Naive B cell (primary cell): ENCODE results near the gene PTK6. TPM values are rescaled to one million over a fixed set of nuclear protein-coding genes. Genes with fewer than 3 reads are reported as not detected.

Source experiments
- ATAC-seq, 2 donors: fragments of 150-1000 bp; cut with Tn5 transposase; 2 replicates each; pipeline ENCODE4 v1.10.0; 2021; ENCODE audit warnings: low read depth in 2 of 2, mild to moderate bottlenecking in 2 of 2, moderate library complexity in 2 of 2
- DNase-seq: peaks from one replicate; pipeline ENCODE4 v3.0.0; 2022
- H3K27ac Mint-ChIP-seq, 6 donors: one replicate each; pipeline ENCODE4 v1.8.0; 2020 to 2022; ENCODE audit warnings: mild to moderate bottlenecking in 6 of 6, mixed read lengths in 6 of 6, moderate library complexity in 5 of 6, inconsistent platforms in 2 of 6
- H3K27me3 Mint-ChIP-seq, 3 donors: one replicate each; pipeline ENCODE4 v1.8.0; 2021 to 2022; ENCODE audit warnings: mixed read lengths in 3 of 3, mild to moderate bottlenecking in 1 of 3
- H3K36me3 Mint-ChIP-seq, 2 donors: one replicate each; pipeline ENCODE4 v1.8.0; 2020 to 2022; ENCODE audit warnings: mixed read lengths in 2 of 2, inconsistent platforms in 1 of 2, mild to moderate bottlenecking in 1 of 2
- H3K4me1 Mint-ChIP-seq, 3 donors: one replicate each; pipeline ENCODE4 v1.8.0; 2020 to 2022; ENCODE audit warnings: mixed read lengths in 3 of 3, inconsistent platforms in 1 of 3, mild to moderate bottlenecking in 1 of 3, moderate library complexity in 1 of 3
- H3K4me3 Mint-ChIP-seq, 8 donors: one replicate each; pipeline ENCODE4 v1.8.0; 2020 to 2022; ENCODE audit warnings: mild to moderate bottlenecking in 8 of 8, mixed read lengths in 8 of 8, moderate library complexity in 8 of 8, inconsistent platforms in 2 of 8
- H3K9me3 Mint-ChIP-seq, 7 donors: one replicate each; pipeline ENCODE4 v1.8.0; 2020 to 2022; ENCODE audit warnings: mixed read lengths in 7 of 7, mild to moderate bottlenecking in 5 of 7, inconsistent platforms in 2 of 7, moderate library complexity in 1 of 7
- polyA plus RNA-seq, 6 donors: library from polyadenylated mRNA; unstranded; fragments of 300-500 nt; fragmentation: Illumina TruSeq; gene quantifications; one replicate each; pipeline ENCODE4 v1.2.3, GENCODE V29; 2021; ENCODE audit warnings: low read depth in 6 of 6

Gene PTK6
- polyA plus RNA-seq, 6 donors from 2014 or later = 0.10 to 1.3 (median 0.51) TPM

GRCh38 chr20:63505723-63506122 lies 31.5 kb downstream of the PTK6 start:
- H3K9me3 Mint-ChIP-seq = peaks cover 4 to 17% (median 8%) of the 10 kb centered on the region in 7 donors
- ATAC-seq = no peak
- H3K4me1 Mint-ChIP-seq = peaks cover 0 to 4% (median 0%) of the 10 kb centered on the region in 3 donors
- H3K36me3 Mint-ChIP-seq = peaks cover 0 to 8% of the 10 kb centered on the region in 2 donors
- H3K4me3 Mint-ChIP-seq = no peak overlapping the region
- DNase-seq = no peak
- no peak overlapping the region for H3K27ac Mint-ChIP-seq
- peaks cover 23 to 48% (median 29%) of the 10 kb centered on the region in 3 donors for H3K27me3 Mint-ChIP-seq

GRCh38 chr20:63505281-63505680 lies 31.9 kb downstream of the PTK6 start:
- peaks cover 0 to 4% (median 0%) of the 10 kb centered on the region in 3 donors for H3K4me1 Mint-ChIP-seq
- no peak overlapping the region for H3K27ac Mint-ChIP-seq
- H3K36me3 Mint-ChIP-seq = peaks cover 0 to 8% of the 10 kb centered on the region in 2 donors
- H3K27me3 Mint-ChIP-seq = peaks cover 23 to 47% (median 29%) of the 10 kb centered on the region in 3 donors
- DNase-seq (no peak), ATAC-seq (no peak)
- H3K4me3 Mint-ChIP-seq = no peak overlapping the region
- peaks cover 4 to 17% (median 8%) of the 10 kb centered on the region in 7 donors for H3K9me3 Mint-ChIP-seq

GRCh38 chr20:63504642-63505041 lies 32.5 kb downstream of the PTK6 start:
- Mint-ChIP-seq H3K27ac (no peak overlapping the region), H3K36me3 (peaks cover 0 to 8% of the 10 kb centered on the region in 2 donors)
- ATAC-seq = no peak

DNA sequence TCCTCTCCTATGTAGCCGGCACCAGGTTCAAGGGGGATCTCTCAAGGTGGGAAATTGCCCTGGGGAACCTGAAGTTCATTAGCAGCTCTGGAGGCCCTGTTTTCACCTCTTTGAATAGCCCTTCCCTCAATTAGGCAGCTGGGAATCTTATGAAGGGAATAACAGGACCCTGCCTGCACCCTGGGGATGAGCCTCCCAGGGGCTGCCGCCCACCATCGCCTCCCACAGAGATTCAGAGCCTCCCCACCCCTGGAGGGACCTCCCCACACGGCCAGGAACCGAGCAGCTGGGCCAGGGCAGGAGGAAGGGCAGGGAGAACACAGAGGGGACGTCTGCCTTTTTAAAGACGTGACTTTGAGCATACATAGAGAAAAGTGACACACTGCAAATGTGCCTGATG lies 33.7 kb downstream of the PTK6 start:
- peaks cover 0 to 4% (median 0%) of the 10 kb centered on the region in 3 donors for H3K4me1 Mint-ChIP-seq
- H3K4me3 Mint-ChIP-seq = peak overlapping the region in 1 of 8 donors; percentile 35
- no peak overlapping the region for H3K27ac Mint-ChIP-seq
- peaks cover 0 to 8% of the 10 kb centered on the region in 2 donors for H3K36me3 Mint-ChIP-seq
- ATAC-seq (no peak), DNase-seq (no peak)
- H3K9me3 Mint-ChIP-seq = peaks cover 4 to 17% (median 8%) of the 10 kb centered on the region in 7 donors
- H3K27me3 Mint-ChIP-seq = peaks cover 16 to 33% (median 19%) of the 10 kb centered on the region in 3 donors

More at GRCh38 chr20:63504642-63505041, 32.5 kb downstream of the PTK6 start:
- Mint-ChIP-seq H3K9me3 (peaks cover 4 to 17% (median 8%) of the 10 kb centered on the region in 7 donors), H3K4me3 (no peak overlapping the region), H3K4me1 (peaks cover 0 to 4% (median 0%) of the 10 kb centered on the region in 3 donors), H3K27me3 (peaks cover 23 to 41% (median 26%) of the 10 kb centered on the region in 3 donors)
- DNase-seq = no peak

DNA sequence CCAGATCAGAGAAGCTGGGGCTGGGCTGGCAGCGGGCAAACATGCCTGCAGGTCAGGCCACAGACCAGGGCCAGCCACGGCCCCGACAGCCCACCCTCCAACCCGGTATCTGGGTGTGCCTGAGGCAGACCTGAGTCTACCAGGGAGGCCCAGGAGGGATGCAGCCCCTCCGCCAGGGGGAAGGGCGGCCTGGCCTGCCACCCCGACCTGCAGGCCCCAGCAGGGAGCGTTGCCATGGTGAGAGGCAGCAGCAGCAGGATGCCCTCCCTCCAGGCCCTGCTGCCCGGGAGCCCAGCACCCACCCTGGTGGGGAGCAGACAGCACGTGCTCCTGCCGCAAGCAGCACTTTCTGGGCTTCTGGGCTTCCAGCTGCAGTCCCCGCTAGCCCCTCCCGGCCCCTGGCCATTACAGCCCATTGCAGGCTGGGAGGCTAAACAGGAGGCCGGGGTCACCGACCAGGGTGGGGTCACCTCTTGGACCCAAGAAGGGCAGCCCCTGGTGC lies 34.5 kb downstream of the PTK6 start:
- Mint-ChIP-seq H3K4me1 (peaks cover 0 to 5% (median 4%) of the 10 kb centered on the region in 3 donors), H3K4me3 (no peak overlapping the region), H3K27ac (no peak overlapping the region)

GRCh38 chr20:63501818-63502670 lies 35.1 kb downstream of the PTK6 start:
- peaks cover 4 to 17% (median 8%) of the 10 kb centered on the region in 7 donors for H3K9me3 Mint-ChIP-seq
- H3K4me3 Mint-ChIP-seq = no peak overlapping the region
- no peak for DNase-seq
- peaks cover 0 to 8% (median 4%) of the 10 kb centered on the region in 3 donors for H3K4me1 Mint-ChIP-seq
- H3K36me3 Mint-ChIP-seq = peaks cover 0 to 8% of the 10 kb centered on the region in 2 donors
- H3K27ac Mint-ChIP-seq = no peak overlapping the region
- peaks cover 8 to 33% (median 16%) of the 10 kb centered on the region in 3 donors for H3K27me3 Mint-ChIP-seq
- no peak for ATAC-seq

More for the DNA sequence above, 34.5 kb downstream of the PTK6 start:
- ATAC-seq (no peak), DNase-seq (no peak)
- peaks cover 9 to 27% (median 15%) of the 10 kb centered on the region in 3 donors for H3K27me3 Mint-ChIP-seq
- H3K9me3 Mint-ChIP-seq = peaks cover 4 to 17% (median 8%) of the 10 kb centered on the region in 7 donors
- H3K36me3 Mint-ChIP-seq = peaks cover 0 to 8% of the 10 kb centered on the region in 2 donors

- ATAC-seq (no peak), DNase-seq (no peak)
- no peak overlapping the region for H3K27ac Mint-ChIP-seq
- peak overlapping the region in 6 of 8 donors; percentile 13 to 75 (median 59) for H3K4me3 Mint-ChIP-seq
- peaks cover 0 to 8% of the 10 kb centered on the region in 2 donors for H3K36me3 Mint-ChIP-seq
- peaks cover 4 to 17% (median 8%) of the 10 kb centered on the region in 7 donors for H3K9me3 Mint-ChIP-seq
- peaks cover 3 to 8% (median 6%) of the 10 kb centered on the region in 3 donors for H3K4me1 Mint-ChIP-seq
- H3K27me3 Mint-ChIP-seq = peaks cover 8 to 35% (median 18%) of the 10 kb centered on the region in 3 donors
Observed at GRCh38 chr20:63500902-63501817, 36.0 kb downstream of the PTK6 start.

DNA sequence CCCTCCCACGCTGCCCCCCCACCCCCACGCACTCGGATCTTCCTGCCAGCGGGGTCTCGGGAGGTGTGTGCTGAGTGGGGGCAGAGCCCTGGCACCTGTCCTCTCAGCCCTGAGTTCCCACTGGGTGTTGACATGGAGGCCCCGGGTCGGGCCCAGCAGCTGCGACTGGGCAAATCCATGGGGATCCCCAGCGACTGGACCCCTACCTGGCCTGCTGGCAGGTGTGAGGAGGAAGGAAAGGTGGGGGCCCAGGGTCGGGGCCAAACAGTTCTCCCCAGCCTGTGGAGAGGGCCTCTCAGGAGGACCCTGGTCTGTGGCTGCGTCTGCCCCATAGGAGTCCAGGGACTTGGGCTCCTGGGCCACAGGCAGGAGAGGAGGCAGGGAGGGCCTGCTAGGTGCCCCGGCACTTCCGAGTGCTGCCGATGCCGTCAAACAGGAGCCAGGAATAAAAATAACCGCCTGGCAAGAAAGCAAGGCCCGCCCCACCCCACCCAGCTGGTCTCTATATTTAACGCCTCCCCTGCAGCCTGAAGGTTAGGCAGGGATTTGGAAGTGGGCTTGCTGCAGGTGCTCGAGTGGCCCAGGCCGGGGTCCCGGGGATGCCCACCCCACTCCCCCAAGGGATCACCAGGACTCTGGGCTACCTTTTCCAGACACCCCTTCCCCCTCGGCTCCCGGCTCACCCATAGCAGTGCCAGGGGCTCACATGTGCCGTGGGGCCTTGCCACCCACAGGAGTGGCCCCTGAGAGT lies 36.9 kb downstream of the PTK6 start:
- H3K9me3 Mint-ChIP-seq = peaks cover 4 to 13% (median 7%) of the 10 kb centered on the region in 7 donors
- H3K4me3 Mint-ChIP-seq = peak overlapping the region in 6 of 8 donors; percentile 36 to 75 (median 60)
- no peak for DNase-seq
- H3K4me1 Mint-ChIP-seq = peaks cover 6 to 8% (median 7%) of the 10 kb centered on the region in 3 donors
- no peak for ATAC-seq
- peaks cover 7 to 33% (median 18%) of the 10 kb centered on the region in 3 donors for H3K27me3 Mint-ChIP-seq
- no peak overlapping the region for H3K27ac Mint-ChIP-seq
- peaks cover 0 to 7% of the 10 kb centered on the region in 2 donors for H3K36me3 Mint-ChIP-seq

DNA sequence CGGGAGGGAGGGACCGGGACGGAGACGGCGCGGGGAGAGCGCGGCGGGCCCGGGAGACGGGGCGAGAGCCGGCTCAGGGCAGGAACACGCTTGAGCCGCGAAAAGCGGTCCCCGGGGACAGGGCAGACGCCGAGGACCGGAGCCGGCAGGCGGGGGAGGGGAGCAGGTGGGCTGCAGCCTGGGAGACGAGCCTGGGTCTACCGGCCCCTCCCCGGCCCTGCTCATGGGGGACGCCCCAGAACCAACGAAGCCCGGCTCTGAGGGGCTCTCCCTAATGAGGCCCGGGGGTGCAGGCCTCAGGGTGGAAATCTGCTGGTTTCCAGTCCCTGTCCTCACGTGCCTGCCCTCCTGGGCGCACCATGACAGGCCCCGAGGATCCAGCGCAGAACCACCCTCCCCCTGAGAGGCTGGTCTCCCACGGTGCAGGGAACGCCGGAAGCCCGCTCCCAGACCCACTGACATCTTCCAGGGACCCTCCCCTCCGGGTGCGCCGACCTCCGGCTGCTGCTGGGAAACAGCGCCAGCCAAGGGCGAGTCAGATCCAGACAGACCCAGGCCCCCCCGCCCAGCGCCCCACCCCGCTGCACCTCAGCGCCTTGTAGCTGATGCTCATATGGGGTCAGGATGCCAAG lies 37.7 kb downstream of the PTK6 start:
- Mint-ChIP-seq H3K27ac (no peak overlapping the region), H3K27me3 (peaks cover 0 to 26% (median 13%) of the 10 kb centered on the region in 3 donors), H3K4me3 (peak overlapping the region in 6 of 8 donors; percentile 36 to 68 (median 50))

DNA sequence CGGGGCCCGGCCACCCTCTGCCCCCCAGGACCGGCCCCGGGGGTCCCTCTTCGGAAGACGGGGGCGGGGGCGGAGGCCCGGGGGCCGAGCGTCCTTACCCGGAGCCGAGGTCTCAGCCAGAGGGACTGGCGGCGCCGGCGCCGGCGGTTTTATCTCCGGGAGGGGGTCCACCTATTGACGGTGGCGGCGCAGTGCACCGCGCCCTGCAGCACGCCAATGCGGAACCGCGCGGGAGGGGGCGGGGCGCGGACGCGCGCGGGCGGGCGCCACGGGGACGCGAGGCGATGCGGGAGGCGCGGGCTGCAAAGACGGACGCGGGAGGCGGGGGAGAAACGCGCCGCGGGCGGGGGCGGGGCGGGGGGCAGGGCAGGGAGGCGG lies 38.2 kb downstream of the PTK6 start, which contains the start of gene EEF1A2:
Gene EEF1A2 (minus strand): TSS at position 124 of the 378 bp plus-strand sequence. CDS start 1,320 bp downstream, outside the sequence.
- Mint-ChIP-seq H3K4me1 (peaks cover 6 to 8% (median 7%) of the 10 kb centered on the region in 3 donors), H3K4me3 (peak within 1 kb of the TSS in 6 of 8 donors; percentile 36 to 77 (median 60)), H3K9me3 (peaks cover 0 to 2% (median 0%) of the 10 kb centered on the region in 7 donors), H3K27ac (no peak within 1 kb of the TSS), H3K27me3 (peaks cover 0 to 26% (median 9%) of the 10 kb centered on the region in 3 donors), H3K36me3 (no peaks in the 10 kb centered on the region)
- DNase-seq (peak; percentile 64), ATAC-seq (peak; percentile 75 to 77)

More for the DNA sequence above, 37.7 kb downstream of the PTK6 start:
- Mint-ChIP-seq H3K36me3 (no peaks in the 10 kb centered on the region), H3K9me3 (peaks cover 0 to 5% (median 2%) of the 10 kb centered on the region in 7 donors), H3K4me1 (peaks cover 6 to 8% (median 7%) of the 10 kb centered on the region in 3 donors)
- DNase-seq (peak; percentile 33), ATAC-seq (peak; percentile 51 to 53)

DNA sequence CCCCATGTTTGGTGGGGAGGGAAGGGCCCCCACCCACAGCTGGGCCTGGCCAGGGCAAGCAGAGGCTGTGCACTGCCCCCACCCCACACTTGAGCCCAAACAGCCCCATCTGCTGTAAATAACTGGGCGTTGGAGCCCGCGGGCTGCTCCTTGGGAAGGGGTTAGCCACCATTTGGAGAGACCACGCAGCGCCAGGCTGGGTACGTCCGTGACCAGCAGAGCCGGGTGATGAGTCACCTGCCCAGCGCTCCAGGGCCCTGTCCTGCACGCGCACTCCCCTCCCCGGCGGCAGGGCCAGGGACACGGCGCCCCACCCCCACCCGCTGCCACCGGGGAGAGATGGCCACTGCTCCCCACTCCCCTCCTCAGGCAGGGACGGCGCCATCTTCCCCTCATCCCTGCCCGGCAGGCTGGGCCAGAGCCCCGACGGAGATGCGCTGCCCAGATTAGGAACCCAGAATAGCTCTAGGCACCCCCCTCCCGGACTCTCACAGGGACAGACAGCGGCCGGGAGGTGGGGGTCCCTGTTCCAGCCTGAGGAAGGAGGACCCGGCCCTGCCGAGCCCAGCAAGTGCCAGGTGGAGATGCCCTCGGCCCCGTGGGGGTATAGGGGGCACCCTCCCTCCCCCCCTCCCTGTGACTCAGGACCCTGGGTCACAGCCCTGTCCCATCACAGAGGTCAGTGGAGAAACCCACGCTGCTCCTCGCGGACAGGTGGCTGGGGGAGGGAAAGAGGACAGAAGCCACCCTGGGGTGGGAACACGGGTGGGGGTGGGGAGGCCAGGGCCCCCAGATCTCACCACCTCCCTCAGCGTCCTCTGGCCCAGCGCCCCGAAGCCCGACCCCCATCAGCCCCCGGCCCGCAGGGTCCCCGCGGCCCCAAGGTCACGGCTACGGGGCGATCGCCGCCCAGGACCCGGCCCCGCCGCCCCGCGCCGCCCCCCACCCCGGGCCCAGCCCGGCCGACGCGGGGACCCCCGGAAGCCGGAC lies 38.9 kb downstream of the PTK6 start:
- peaks cover 0 to 26% (median 7%) of the 10 kb centered on the region in 3 donors for H3K27me3 Mint-ChIP-seq
- H3K4me3 Mint-ChIP-seq = peak overlapping the region in 5 of 8 donors; percentile 25 to 77 (median 66)
- no peaks in the 10 kb centered on the region for H3K36me3 Mint-ChIP-seq
- no peaks in the 10 kb centered on the region for H3K9me3 Mint-ChIP-seq
- no peak for DNase-seq
- ATAC-seq = no peak
- H3K4me1 Mint-ChIP-seq = peaks cover 6 to 8% (median 7%) of the 10 kb centered on the region in 3 donors
- H3K27ac Mint-ChIP-seq = no peak overlapping the region
